HG02938 (cell line): ENCODE measurements around the gene PAX8.
"Not testable (repeated sequence)": the region's sequence is repeated elsewhere in the genome, so short reads cannot be mapped to it uniquely, and the experiment has no call there.

Experiments used
- ATAC-seq: cut with Tn5 transposase; IDR thresholded peaks from one replicate; pipeline ENCODE4 v1.9.1; 2021; ENCODE audit warnings: mild to moderate bottlenecking, moderate library complexity; ENCODE audit not compliant: unreplicated experiment

PAX8 gene

GRCh38 chr2:113297590-113297989, 18.9 kb upstream of the PAX8 start:
- not testable (repeated sequence) for ATAC-seq

- no peak for ATAC-seq
Observed at GRCh38 chr2:113291191-113291590, 12.5 kb upstream of the PAX8 start.

- ATAC-seq: not testable (repeated sequence)
Observed at GRCh38 chr2:113288674-113289149, 10.0 kb upstream of the PAX8 start.

GRCh38 chr2:113288117-113288673, 9.5 kb upstream of the PAX8 start:
- not testable (repeated sequence) for ATAC-seq

- no peak for ATAC-seq
Observed at GRCh38 chr2:113285816-113286215, 7.1 kb upstream of the PAX8 start.

GRCh38 chr2:113284999-113285398, 6.3 kb upstream of the PAX8 start:
- ATAC-seq: not testable (repeated sequence)

GRCh38 chr2:113284476-113284875, 5.8 kb upstream of the PAX8 start:
- ATAC-seq: no peak

- no peak for ATAC-seq
Observed at GRCh38 chr2:113283704-113284284, 5.1 kb upstream of the PAX8 start.

GRCh38 chr2:113282747-113283533, 4.2 kb upstream of the PAX8 start:
- no peak for ATAC-seq

GRCh38 chr2:113281910-113282746, 3.4 kb upstream of the PAX8 start:
- ATAC-seq: no peak

- no peak for ATAC-seq
Observed at GRCh38 chr2:113278073-113278741, 514 bp downstream of the PAX8 start.

GRCh38 chr2:113277474-113278072, 1.1 kb downstream of the PAX8 start:
- ATAC-seq: no peak

GRCh38 chr2:113276761-113277425, 1.8 kb downstream of the PAX8 start:
- ATAC-seq: no peak

GRCh38 chr2:113276216-113276760, 2.4 kb downstream of the PAX8 start:
- ATAC-seq: no peak

- ATAC-seq: no peak
Observed at GRCh38 chr2:113275556-113276215, 3.0 kb downstream of the PAX8 start.

GRCh38 chr2:113274432-113274831, 4.3 kb downstream of the PAX8 start:
- no peak for ATAC-seq

- ATAC-seq: no peak
Observed at GRCh38 chr2:113273981-113274380, 4.7 kb downstream of the PAX8 start.

GRCh38 chr2:113273027-113273551, 5.6 kb downstream of the PAX8 start:
- ATAC-seq: peak; percentile 54

- no peak for ATAC-seq
Observed at GRCh38 chr2:113272477-113272876, 6.2 kb downstream of the PAX8 start.
